HG02610 (cell line): ENCODE results near the gene CHD6.
"Not testable (repeated sequence)": the region's sequence is repeated elsewhere in the genome, so short reads cannot be mapped to it uniquely, and the experiment has no call there.

ENCODE experiments used
- ATAC-seq: cut with Tn5 transposase; IDR thresholded peaks from one replicate; pipeline ENCODE4 v1.9.1; 2021; ENCODE audit warnings: mild to moderate bottlenecking, moderate library complexity; ENCODE audit not compliant: unreplicated experiment

Gene CHD6

DNA sequence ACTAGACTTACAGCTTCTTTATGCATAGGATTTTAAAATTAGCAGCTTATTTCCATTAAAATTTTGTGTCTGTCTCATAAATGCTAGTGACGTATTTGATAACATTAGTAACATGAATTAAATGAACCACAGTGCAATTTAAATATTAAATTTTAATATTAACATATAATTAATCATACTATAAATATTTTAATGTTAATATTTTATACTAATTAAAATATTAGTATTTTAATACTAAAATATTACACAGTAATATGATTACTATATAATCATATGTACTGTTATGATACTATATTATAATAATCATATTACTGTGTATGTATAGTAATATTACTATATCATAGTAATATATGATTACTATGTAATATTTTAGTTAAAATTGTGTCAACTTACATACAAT lies 73.7 kb downstream of the CHD6 start:
- ATAC-seq, result no peak

- no peak for ATAC-seq
Measured at GRCh38 chr20:41540918-41541317, 77.3 kb downstream of the CHD6 start.

GRCh38 chr20:41540459-41540858 lies 77.7 kb downstream of the CHD6 start:
- no peak for ATAC-seq

GRCh38 chr20:41538810-41539596 lies 79.2 kb downstream of the CHD6 start:
- no peak for ATAC-seq

DNA sequence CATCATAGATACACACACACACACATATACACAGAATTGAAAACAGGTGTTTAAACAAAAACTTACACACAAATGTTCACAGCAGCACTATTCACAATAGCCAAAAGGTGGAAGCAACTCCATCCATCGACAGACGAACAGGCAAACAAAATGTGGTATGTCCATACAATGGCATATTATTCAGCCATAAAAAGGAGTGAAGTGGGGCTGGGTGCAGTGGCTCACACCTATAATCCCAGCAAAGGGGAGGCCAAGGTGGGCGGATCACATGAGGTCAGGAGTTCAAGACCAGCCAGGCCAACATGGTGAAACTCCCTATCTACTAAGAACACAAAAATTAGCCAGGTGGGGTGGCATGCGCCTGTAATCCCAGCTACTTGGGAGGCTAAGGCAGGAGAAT lies 80.3 kb downstream of the CHD6 start:
- no peak for ATAC-seq

GRCh38 chr20:41535551-41535950 lies 82.6 kb downstream of the CHD6 start:
- ATAC-seq, result not testable (repeated sequence)

DNA sequence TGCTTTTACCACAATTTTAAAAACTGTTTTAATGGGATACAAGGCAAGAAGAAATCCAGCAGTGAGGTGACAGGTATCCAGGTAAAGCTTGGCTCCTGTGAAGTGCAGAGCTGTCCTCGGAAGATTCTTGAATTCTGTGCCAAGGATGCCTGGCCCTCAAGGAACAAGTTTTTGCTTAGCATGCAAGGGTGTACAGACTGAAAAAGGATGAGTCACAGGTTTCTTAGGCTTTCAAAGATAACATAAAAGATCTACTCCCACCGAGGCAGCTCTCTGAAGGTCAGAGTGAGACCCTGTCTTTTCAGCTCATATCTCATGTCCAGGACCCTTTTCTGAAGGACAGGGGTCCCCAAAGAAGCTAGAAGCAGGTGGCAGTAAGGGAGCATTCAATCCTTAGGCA lies 83.3 kb downstream of the CHD6 start:
- no peak for ATAC-seq

GRCh38 chr20:41534170-41534569 lies 84.0 kb downstream of the CHD6 start:
- ATAC-seq, result no peak

GRCh38 chr20:41533537-41534136 lies 84.5 kb downstream of the CHD6 start:
- ATAC-seq, result no peak

- ATAC-seq, result no peak
Measured at GRCh38 chr20:41532935-41533334, 85.2 kb downstream of the CHD6 start.

- ATAC-seq, result no peak
Measured at GRCh38 chr20:41531518-41532275, 86.5 kb downstream of the CHD6 start.

GRCh38 chr20:41530923-41531322 lies 87.3 kb downstream of the CHD6 start:
- ATAC-seq, result no peak

DNA sequence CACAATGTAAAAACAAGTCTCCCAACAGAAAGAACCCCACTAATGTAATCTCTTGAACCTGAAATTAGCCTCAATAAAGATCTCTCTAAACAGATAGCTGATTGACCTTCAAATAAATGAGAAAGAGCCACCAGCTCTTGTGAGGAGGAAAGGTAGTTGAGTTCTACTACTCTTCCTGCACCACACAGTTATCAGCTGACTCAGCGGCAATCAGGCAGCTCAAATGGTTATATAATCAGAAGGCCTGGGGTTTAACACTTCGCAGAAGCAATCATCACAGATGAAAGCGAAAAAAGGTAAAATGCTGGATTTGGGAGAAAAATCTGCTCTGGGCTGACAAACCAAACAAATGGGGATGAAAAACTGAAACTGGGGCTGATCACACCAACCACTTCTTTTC lies 91.8 kb downstream of the CHD6 start:
- ATAC-seq, result no peak

DNA sequence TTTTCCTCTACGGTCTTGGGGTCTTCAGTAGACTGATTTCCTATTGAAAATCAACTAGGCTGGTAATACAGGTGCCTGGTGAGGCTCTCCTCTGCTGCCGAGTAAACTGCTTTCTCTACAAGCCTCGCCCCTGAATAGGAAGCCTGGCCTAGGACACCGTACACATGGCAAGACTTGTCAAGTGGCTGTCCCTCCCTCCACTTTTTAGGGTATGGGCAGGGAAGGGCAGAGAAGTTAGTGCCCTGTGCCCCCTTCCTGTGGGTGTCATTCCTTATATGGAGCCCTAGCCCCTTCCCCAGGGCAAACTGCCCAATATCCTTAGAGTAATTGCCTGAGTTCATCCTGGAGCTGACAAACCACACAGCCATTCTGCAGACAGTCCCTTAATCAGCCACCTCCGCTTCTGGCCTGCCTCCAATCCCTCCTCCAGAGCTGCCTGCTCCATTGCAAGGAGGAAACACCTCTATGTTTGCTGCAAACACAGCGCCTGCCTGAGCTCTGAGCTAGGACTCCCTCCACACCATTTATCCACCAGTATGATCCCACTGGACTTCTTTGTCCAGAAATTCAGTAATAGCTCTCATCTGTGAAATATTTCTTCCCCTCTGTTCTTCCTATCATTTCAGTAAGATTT lies 93.1 kb downstream of the CHD6 start:
- no peak for ATAC-seq

DNA sequence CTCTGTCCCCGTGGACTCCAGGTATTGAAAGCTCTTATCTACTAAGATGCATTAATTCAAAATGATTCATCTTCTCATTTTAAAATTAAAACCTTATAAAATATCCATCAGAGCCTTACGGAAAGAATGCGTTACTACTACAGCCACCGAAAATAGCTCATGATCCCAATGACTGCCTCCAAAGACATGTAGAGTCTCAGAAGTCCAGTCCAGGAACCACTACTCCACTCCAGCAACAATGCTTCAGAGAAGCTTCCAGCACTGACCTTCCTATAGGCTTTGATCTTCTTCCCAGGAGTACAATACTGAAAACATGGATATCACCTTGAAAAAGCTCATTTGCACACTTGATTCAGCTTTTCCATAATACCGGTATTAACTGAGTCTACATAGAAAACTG lies 94.3 kb downstream of the CHD6 start:
- no peak for ATAC-seq

DNA sequence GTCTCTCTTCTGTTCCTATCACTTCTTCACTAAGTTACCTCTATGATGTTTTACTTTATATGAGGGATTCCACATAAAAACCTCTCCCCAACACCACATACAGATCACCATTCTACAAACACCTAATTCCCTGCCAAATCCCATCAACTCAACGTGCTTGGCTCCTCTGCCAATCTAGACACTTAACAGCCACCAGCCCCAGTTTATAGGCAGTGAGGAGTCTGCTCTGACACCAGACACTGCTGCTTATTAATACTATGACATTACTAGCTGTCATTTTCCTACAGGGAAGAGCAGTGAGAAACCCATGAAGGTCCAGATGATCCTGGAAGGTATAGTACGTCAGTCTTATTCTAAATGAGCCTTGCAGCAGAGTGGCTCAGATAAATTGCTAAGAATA lies 104.3 kb downstream of the CHD6 start:
- ATAC-seq, result no peak

DNA sequence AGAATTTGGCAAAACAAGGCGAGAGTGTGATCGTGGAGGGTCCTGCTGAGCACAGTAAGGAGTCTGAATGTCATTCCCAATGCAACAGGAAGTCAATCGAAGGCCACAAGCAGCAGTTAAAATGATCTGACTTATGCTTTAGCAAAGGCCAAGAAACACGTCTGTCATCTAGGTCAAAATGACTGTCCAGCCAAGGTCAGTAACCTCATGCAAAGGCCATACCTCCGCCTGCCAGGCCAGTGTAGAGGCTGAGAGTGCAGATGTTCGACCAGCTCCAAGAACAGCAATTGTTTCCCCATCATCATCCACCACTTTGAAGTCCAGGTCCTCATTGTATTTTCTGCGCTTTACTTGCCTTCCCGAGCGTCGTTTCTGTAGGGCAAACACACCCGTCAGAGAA lies 105.6 kb downstream of the CHD6 start:
- no peak for ATAC-seq

- no peak for ATAC-seq
Measured at GRCh38 chr20:41510847-41511450, 107.2 kb downstream of the CHD6 start.

- no peak for ATAC-seq
Measured at GRCh38 chr20:41510224-41510623, 108.0 kb downstream of the CHD6 start.

- no peak for ATAC-seq
Measured at GRCh38 chr20:41509316-41510200, 108.6 kb downstream of the CHD6 start.
